GM12891 (cell line): ENCODE results near the gene ATXN1.

Source experiments
- POLR2A ChIP-seq: IDR thresholded peaks from 2 replicates; pipeline ENCODE4 v1.6.1; 2011; ENCODE audit warnings: low read depth, low read length, control low read depth
- POLR2AphosphoS5 ChIP-seq: IDR thresholded peaks from 2 replicates; pipeline ENCODE4 v1.6.1; 2011; ENCODE audit warnings: low read depth, low read length, control low read depth
- SPI1 ChIP-seq: IDR thresholded peaks from 2 replicates; pipeline ENCODE4 v1.6.1; 2011; ENCODE audit warnings: low read depth, low read length, control low read depth
- TAF1 ChIP-seq: IDR thresholded peaks from 2 replicates; pipeline ENCODE4 v1.6.1; 2011; ENCODE audit warnings: low read depth, low read length, control low read depth

DNA sequence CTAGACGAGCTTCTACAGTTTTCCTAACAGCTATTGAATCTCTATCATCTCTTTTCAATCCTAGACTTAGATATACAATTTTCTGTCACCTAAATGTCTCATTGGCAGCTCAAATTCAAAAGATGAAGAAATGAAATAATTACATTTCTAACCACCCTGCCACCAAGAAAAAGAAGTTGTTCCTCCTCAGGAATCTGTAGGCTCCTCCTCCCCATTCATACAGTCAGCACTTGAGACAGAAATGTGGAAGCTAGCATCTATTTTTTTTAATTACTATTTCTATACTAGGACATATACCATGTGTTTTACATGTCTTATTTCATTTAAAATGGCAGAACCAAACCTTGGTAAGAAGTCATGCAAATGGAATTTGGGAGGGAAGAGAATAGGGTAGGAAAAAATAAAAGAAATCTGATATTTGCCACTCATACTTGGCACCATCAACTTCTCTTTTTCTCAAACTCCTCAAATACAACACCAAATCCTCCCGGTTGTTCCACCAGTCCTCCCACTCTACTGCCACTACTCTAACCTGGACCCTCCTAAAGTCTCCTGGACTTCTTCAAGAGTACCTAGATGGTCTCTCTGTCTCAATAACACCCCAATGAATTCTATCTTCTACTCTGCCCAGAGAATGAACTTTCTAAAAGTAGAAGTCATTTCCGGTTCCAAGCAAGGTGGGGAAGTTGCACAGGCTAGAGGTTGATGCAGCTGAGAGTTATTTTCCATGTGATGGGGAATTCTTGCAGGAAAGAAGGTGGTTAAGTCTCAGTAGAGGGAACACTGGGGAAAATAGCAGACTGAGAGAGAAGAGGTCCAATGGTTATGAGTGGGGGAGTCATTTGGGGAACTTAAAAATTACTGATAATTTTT is 54.1 kb downstream of the ATXN1 start:
- TF ChIP-seq POLR2AphosphoS5 (no peak), TAF1 (no peak), POLR2A (no peak), SPI1 (0 out of 2 replicates have a peak, but pooled peaks have one; percentile 32)
